ENCODE results near the gene CSF1. TPM values are rescaled to one million over a fixed set of nuclear protein-coding genes. Genes with fewer than 3 reads are reported as not detected.

The CSF1 gene
- total and polyA plus RNA-seq, 2 experiments from 2014 or later = 1.4 to 3.5 TPM

- TF ChIP-seq, protein P1, sequence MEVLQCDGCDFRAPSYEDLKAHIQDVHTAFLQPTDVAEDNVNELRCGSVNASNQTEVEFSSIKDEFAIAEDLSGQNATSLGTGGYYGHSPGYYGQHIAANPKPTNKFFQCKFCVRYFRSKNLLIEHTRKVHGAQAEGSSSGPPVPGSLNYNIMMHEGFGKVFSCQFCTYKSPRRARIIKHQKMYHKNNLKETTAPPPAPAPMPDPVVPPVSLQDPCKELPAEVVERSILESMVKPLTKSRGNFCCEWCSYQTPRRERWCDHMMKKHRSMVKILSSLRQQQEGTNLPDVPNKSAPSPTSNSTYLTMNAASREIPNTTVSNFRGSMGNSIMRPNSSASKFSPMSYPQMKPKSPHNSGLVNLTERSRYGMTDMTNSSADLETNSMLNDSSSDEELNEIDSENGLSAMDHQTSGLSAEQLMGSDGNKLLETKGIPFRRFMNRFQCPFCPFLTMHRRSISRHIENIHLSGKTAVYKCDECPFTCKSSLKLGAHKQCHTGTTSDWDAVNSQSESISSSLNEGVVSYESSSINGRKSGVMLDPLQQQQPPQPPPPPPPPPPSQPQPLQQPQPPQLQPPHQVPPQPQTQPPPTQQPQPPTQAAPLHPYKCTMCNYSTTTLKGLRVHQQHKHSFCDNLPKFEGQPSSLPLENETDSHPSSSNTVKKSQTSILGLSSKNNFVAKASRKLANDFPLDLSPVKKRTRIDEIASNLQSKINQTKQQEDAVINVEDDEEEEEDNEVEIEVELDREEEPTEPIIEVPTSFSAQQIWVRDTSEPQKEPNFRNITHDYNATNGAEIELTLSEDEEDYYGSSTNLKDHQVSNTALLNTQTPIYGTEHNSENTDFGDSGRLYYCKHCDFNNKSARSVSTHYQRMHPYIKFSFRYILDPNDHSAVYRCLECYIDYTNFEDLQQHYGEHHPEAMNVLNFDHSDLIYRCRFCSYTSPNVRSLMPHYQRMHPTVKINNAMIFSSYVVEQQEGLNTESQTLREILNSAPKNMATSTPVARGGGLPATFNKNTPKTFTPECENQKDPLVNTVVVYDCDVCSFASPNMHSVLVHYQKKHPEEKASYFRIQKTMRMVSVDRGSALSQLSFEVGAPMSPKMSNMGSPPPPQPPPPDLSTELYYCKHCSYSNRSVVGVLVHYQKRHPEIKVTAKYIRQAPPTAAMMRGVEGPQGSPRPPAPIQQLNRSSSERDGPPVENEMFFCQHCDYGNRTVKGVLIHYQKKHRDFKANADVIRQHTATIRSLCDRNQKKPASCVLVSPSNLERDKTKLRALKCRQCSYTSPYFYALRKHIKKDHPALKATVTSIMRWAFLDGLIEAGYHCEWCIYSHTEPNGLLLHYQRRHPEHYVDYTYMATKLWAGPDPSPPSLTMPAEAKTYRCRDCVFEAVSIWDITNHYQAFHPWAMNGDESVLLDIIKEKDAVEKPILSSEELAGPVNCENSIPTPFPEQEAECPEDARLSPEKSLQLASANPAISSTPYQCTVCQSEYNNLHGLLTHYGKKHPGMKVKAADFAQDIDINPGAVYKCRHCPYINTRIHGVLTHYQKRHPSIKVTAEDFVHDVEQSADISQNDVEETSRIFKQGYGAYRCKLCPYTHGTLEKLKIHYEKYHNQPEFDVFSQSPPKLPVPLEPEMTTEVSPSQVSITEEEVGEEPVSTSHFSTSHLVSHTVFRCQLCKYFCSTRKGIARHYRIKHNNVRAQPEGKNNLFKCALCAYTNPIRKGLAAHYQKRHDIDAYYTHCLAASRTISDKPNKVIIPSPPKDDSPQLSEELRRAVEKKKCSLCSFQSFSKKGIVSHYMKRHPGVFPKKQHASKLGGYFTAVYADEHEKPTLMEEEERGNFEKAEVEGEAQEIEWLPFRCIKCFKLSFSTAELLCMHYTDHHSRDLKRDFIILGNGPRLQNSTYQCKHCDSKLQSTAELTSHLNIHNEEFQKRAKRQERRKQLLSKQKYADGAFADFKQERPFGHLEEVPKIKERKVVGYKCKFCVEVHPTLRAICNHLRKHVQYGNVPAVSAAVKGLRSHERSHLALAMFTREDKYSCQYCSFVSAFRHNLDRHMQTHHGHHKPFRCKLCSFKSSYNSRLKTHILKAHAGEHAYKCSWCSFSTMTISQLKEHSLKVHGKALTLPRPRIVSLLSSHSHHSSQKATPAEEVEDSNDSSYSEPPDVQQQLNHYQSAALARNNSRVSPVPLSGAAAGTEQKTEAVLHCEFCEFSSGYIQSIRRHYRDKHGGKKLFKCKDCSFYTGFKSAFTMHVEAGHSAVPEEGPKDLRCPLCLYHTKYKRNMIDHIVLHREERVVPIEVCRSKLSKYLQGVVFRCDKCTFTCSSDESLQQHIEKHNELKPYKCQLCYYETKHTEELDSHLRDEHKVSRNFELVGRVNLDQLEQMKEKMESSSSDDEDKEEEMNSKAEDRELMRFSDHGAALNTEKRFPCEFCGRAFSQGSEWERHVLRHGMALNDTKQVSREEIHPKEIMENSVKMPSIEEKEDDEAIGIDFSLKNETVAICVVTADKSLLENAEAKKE (CRISPR knock-in tag; IDR thresholded peaks at IDR 0.05) = no peak
- TF ChIP-seq NANOG (IDR thresholded peaks at IDR 0.05; ENCODE audit: borderline replicate concordance) = no peak
- no peak for TF ChIP-seq EZH2phosphoT487 (IDR thresholded peaks at IDR 0.05; ENCODE audit: unreplicated experiment)
- no peak for TF ChIP-seq EZH2 (IDR thresholded peaks at IDR 0.05; ENCODE audit: low read depth, unreplicated experiment)
- TF ChIP-seq ZNF331 (CRISPR knock-in tag; IDR thresholded peaks at IDR 0.05; ENCODE audit: low read depth) = no peak
- no peak for TF ChIP-seq ETS1 (IDR thresholded peaks at IDR 0.05)
- TF ChIP-seq CREB1 (CRISPR knock-in tag; IDR thresholded peaks at IDR 0.05; ENCODE audit: low read depth) = no peak
Measured at GRCh38 chr1:109923946-109924275, 13.3 kb downstream of the CSF1 start (continued).

GRCh38 chr1:109924316-109924715 lies 13.7 kb downstream of the CSF1 start:
- Histone ChIP-seq H2AFZ (no peak overlapping the region), H3K9me2 (ENCODE audit: insufficient read depth) (no peaks in the 10 kb centered on the region), H3K27me3 (ENCODE audit: insufficient read depth) (no peaks in the 10 kb centered on the region), H3K36me3 (ENCODE audit: insufficient read depth) (no peaks in the 10 kb centered on the region), H3K4me1 (ENCODE audit: insufficient read depth) (no peaks in the 10 kb centered on the region), H3K79me2 (replicated peaks; ENCODE audit: insufficient read depth) (no peaks in the 10 kb centered on the region), H3K4me2 (no peak overlapping the region), H3F3A (replicated peaks; ENCODE audit: low read depth) (no peaks in the 10 kb centered on the region), H3K27ac (ENCODE audit: low read depth) (no peak overlapping the region), H4K20me1 (replicated peaks; ENCODE audit: insufficient read depth) (no peaks in the 10 kb centered on the region), H3K4me3 (no peak overlapping the region)
- ATAC-seq (no peak), DNase-seq (ENCODE audit: low spot score) (no peak)
- Mint-ChIP-seq H3K9me3 (no peaks in the 10 kb centered on the region), H3K36me3 (ENCODE audit: low read depth) (peaks cover 3% of the 10 kb centered on the region; the same call in 1 of the 3 replicates), H3K4me1 (peaks cover 2% of the 10 kb centered on the region; the same call in 1 of the 3 replicates), H3K4me3 (0 out of 3 replicates have a peak overlapping the region, but pooled peaks have one; percentile 8), H3K27me3 (ENCODE audit: insufficient read depth, low read depth, poor library complexity) (peaks cover 11% of the 10 kb centered on the region), H3K27ac (no peak overlapping the region)
- no peak for TF ChIP-seq CTCF (conservative IDR thresholded peaks at IDR 0.05; ENCODE audit: low read depth in 2 of 2)
- no peak for TF ChIP-seq EZH2 (IDR thresholded peaks at IDR 0.05; ENCODE audit: low read depth, unreplicated experiment)
- no peak for TF ChIP-seq JUNB (IDR thresholded peaks at IDR 0.05; ENCODE audit: unreplicated experiment)

All from GM23338 (cell line).